ENCODE results near the gene UBASH3A. TPM values are rescaled to one million over a fixed set of nuclear protein-coding genes. Genes with fewer than 3 reads are reported as not detected.
"Not testable (repeated sequence)": the region's sequence is repeated elsewhere in the genome, so short reads cannot be mapped to it uniquely, and the experiment has no call there.

Gene UBASH3A
- total RNA-seq, 1 experiment from 2014 or later: not detected

GRCh38 chr21:42467140-42467983 is 63.7 kb downstream of the UBASH3A start:
- ChIA-PET CTCF (interaction anchor here (0.7 to 1.1 kb wide), 4 partner anchors 11 to 363 kb away, joined by 3 to 4 read pairs (median 3); no protein-coding TSS in a partner anchor), POLR2A (no interaction called here)
- no peak overlapping the region for H3K4me3 Mint-ChIP-seq (ENCODE audit: unreplicated experiment)
- intact Hi-C loops (cut with micrococcal nuclease): no loop called here
- H3K27ac Mint-ChIP-seq (ENCODE audit: low read depth, unreplicated experiment): no peak overlapping the region
- BruUV-seq (replicated peaks): no TSS peak
- TF ChIP-seq CTCF (IDR thresholded peaks at IDR 0.05; ENCODE audit: unreplicated experiment): no peak
- no peaks in the 10 kb centered on the region for H3K36me3 Mint-ChIP-seq (ENCODE audit: insufficient read depth, unreplicated experiment)
- H3K9me3 Mint-ChIP-seq (ENCODE audit: unreplicated experiment): no peaks in the 10 kb centered on the region
- DNase-seq (ENCODE audit: unreplicated experiment): peak; percentile 26
- no peaks in the 10 kb centered on the region for H3K4me1 Mint-ChIP-seq (ENCODE audit: insufficient read depth, unreplicated experiment)
- H3K27me3 Mint-ChIP-seq (ENCODE audit: insufficient read depth, unreplicated experiment): no peaks in the 10 kb centered on the region

- POLR2A ChIA-PET: no interaction called here
- no TSS peak for BruUV-seq (replicated peaks)
- CTCF ChIA-PET: interaction anchor here (0.7 to 0.8 kb wide), 2 partner anchors 21 to 87 kb away, joined by 3 read pairs; no protein-coding TSS in a partner anchor
- H3K9me3 Mint-ChIP-seq (ENCODE audit: unreplicated experiment): no peaks in the 10 kb centered on the region
- peaks cover under 1% of the 10 kb centered on the region for H3K4me1 Mint-ChIP-seq (ENCODE audit: insufficient read depth, unreplicated experiment)
- H3K36me3 Mint-ChIP-seq (ENCODE audit: insufficient read depth, unreplicated experiment): no peaks in the 10 kb centered on the region
- no peaks in the 10 kb centered on the region for H3K27me3 Mint-ChIP-seq (ENCODE audit: insufficient read depth, unreplicated experiment)
- DNase-seq (ENCODE audit: unreplicated experiment): no peak
- no peak overlapping the region for H3K4me3 Mint-ChIP-seq (ENCODE audit: unreplicated experiment)
- intact Hi-C loops (cut with micrococcal nuclease): no loop called here
- no peak overlapping the region for H3K27ac Mint-ChIP-seq (ENCODE audit: low read depth, unreplicated experiment)
- TF ChIP-seq CTCF (IDR thresholded peaks at IDR 0.05; ENCODE audit: unreplicated experiment): no peak
Measured at GRCh38 chr21:42468491-42469131, 64.9 kb downstream of the UBASH3A start.

- BruUV-seq (replicated peaks): no TSS peak
- no peak for DNase-seq (ENCODE audit: unreplicated experiment)
- Mint-ChIP-seq H3K4me3 (ENCODE audit: unreplicated experiment) (no peak overlapping the region), H3K9me3 (ENCODE audit: unreplicated experiment) (no peaks in the 10 kb centered on the region), H3K4me1 (ENCODE audit: insufficient read depth, unreplicated experiment) (peaks cover 7% of the 10 kb centered on the region), H3K27me3 (ENCODE audit: insufficient read depth, unreplicated experiment) (no peaks in the 10 kb centered on the region), H3K27ac (ENCODE audit: low read depth, unreplicated experiment) (no peak overlapping the region), H3K36me3 (ENCODE audit: insufficient read depth, unreplicated experiment) (no peaks in the 10 kb centered on the region)
- POLR2A ChIA-PET: no interaction called here
- no peak for TF ChIP-seq CTCF (IDR thresholded peaks at IDR 0.05; ENCODE audit: unreplicated experiment)
- intact Hi-C loops (cut with micrococcal nuclease): no loop called here
- CTCF ChIA-PET: interaction anchor here (0.6 to 0.8 kb wide), 2 partner anchors 9 to 20 kb away, joined by 3 read pairs; no protein-coding TSS in a partner anchor
Measured at GRCh38 chr21:42469272-42469671, 65.6 kb downstream of the UBASH3A start.

- H3K9me3 Mint-ChIP-seq (ENCODE audit: unreplicated experiment); H3K27me3 Mint-ChIP-seq (ENCODE audit: insufficient read depth, unreplicated experiment); H3K4me3 Mint-ChIP-seq (ENCODE audit: unreplicated experiment); H3K36me3 Mint-ChIP-seq (ENCODE audit: insufficient read depth, unreplicated experiment); DNase-seq (ENCODE audit: unreplicated experiment); BruUV-seq (replicated peaks); POLR2A ChIA-PET; H3K27ac Mint-ChIP-seq (ENCODE audit: low read depth, unreplicated experiment); intact Hi-C loops (cut with micrococcal nuclease): not testable (repeated sequence)
- CTCF ChIA-PET: interaction anchor here (0.6 kb wide), 1 partner anchor 9 kb away, joined by 3 read pairs; no protein-coding TSS in a partner anchor
- H3K4me1 Mint-ChIP-seq (ENCODE audit: insufficient read depth, unreplicated experiment): peaks cover 11% of the 10 kb centered on the region
Measured at GRCh38 chr21:42469726-42470125, 66.0 kb downstream of the UBASH3A start.

Measured in MCF 10A (cell line).